SHP77 (cell line): ENCODE results near the gene HES7.
A peak's percentile ranks its signal among the peaks of the same experiment; 100 is the strongest.
"Not testable (repeated sequence)": the region's sequence is repeated elsewhere in the genome, so short reads cannot be mapped to it uniquely, and the experiment has no call there.

ENCODE experiments used
- DNase-seq, 2 experiments: peaks; one replicate each; lab custom pipeline; 2025; lab: John Stamatoyannopoulos, UW

HES7 gene

GRCh38 chr17:8100763-8101162, 23.1 kb downstream of the HES7 start:
- no peak for DNase-seq

- no peak for DNase-seq
These were observed 23.8 kb downstream of the HES7 start for GRCh38 chr17:8100111-8100510.

- DNase-seq: no peak
These were observed 27.4 kb downstream of the HES7 start for GRCh38 chr17:8096541-8096940.

- no peak for DNase-seq
These were observed 28.5 kb downstream of the HES7 start for GRCh38 chr17:8095361-8095760.

GRCh38 chr17:8091033-8091687, 32.7 kb downstream of the HES7 start:
- DNase-seq: no peak

- DNase-seq: no peak
These were observed 34.2 kb downstream of the HES7 start for GRCh38 chr17:8089728-8090127.

- DNase-seq: no peak
These were observed 36.0 kb downstream of the HES7 start for GRCh38 chr17:8087952-8088230.

- peak; percentile 37 to 72 for DNase-seq
These were observed 36.6 kb downstream of the HES7 start, which contains the start of gene ALOX12B for GRCh38 chr17:8087075-8087951. Gene ALOX12B, minus strand, starts transcription at chr17:8087716. Its CDS starts 274 bp downstream, at chr17:8087442.

- DNase-seq: no peak
These were observed 39.7 kb downstream of the HES7 start for GRCh38 chr17:8084250-8084649.

- no peak for DNase-seq
These were observed 41.6 kb downstream of the HES7 start for GRCh38 chr17:8082292-8082691.

- no peak for DNase-seq
These were observed 42.0 kb downstream of the HES7 start for GRCh38 chr17:8081876-8082275.

- DNase-seq: no peak
These were observed 43.1 kb downstream of the HES7 start for GRCh38 chr17:8080799-8081219.

- no peak for DNase-seq
These were observed 43.6 kb downstream of the HES7 start for GRCh38 chr17:8080208-8080798.

- DNase-seq: peak; percentile 89 to 96
These were observed 44.4 kb downstream of the HES7 start for GRCh38 chr17:8079291-8080207.

GRCh38 chr17:8077939-8078338, 46.0 kb downstream of the HES7 start:
- not testable (repeated sequence) for DNase-seq

- no peak for DNase-seq
These were observed 47.2 kb downstream of the HES7 start for GRCh38 chr17:8076502-8077266.

- no peak for DNase-seq
These were observed 48.1 kb downstream of the HES7 start for GRCh38 chr17:8075574-8076342.

GRCh38 chr17:8075081-8075480, 48.8 kb downstream of the HES7 start:
- no peak for DNase-seq

GRCh38 chr17:8074554-8074953, 49.4 kb downstream of the HES7 start:
- no peak for DNase-seq
